Transverse colon (tissue), 4 donors: Measurements from ENCODE around the gene BNIP3. TPM values are rescaled to one million over a fixed set of nuclear protein-coding genes. Genes with fewer than 3 reads are reported as not detected.
A peak's percentile ranks its signal among the peaks of the same experiment; 100 is the strongest.

Experiments
- DNase-seq: peaks from one replicate; pipeline ENCODE4 v3.0.0-alpha.2; 2019
- H3K27ac ChIP-seq, 4 donors: fragments of 200-600 bp; sonication (generic); 2 replicates each; pipeline ENCODE4 v1.5.1; 2016 to 2018; ENCODE audit warnings: inconsistent platforms in 4 of 4
- H3K27me3 ChIP-seq: fragments of 200-600 bp; sonication (generic); 2 replicates; pipeline ENCODE4 v1.5.1; 2017; ENCODE audit warnings: inconsistent platforms
- H3K36me3 ChIP-seq, 4 donors: fragments of 200-600 bp; sonication (generic); 2 replicates each; pipeline ENCODE4 v1.5.1; 2017 to 2019; ENCODE audit warnings: inconsistent platforms in 4 of 4
- H3K4me1 ChIP-seq, 4 donors: fragments of 200-600 bp; sonication (generic); 2 replicates each; pipeline ENCODE4 v1.5.1; 2017 to 2020; ENCODE audit warnings: inconsistent platforms in 4 of 4
- H3K4me3 ChIP-seq, 4 donors: fragments of 200-600 bp; sonication (generic); 1 replicate in 1 of 4; 2 replicates in 3 of 4; pipeline versions ENCODE4 v1.5.1 to v1.6.1; 2017 to 2019; ENCODE audit warnings: inconsistent platforms in 4 of 4
- H3K9me3 ChIP-seq, 2 donors: fragments of 200-600 bp; sonication (generic); 2 replicates each; pipeline ENCODE4 v1.5.1; 2017 to 2019; ENCODE audit warnings: inconsistent platforms in 2 of 2
- CTCF ChIP-seq, 5 experiments: fragments of 200-600 bp in 3 of 5; fragments of 450-650 bp in 2 of 5; sonication (generic) in 3 of 5; IDR thresholded peaks; 1 replicate in 2 of 5; 2 replicates in 3 of 5; pipeline ENCODE4 v1.5.1; 2016 to 2017; ENCODE audit warnings: antibody characterized with exemption in 5 of 5, inconsistent platforms in 3 of 5, mild to moderate bottlenecking in 2 of 5, moderate library complexity in 1 of 5
- EP300 ChIP-seq: sonication (generic); formaldehyde crosslinking; IDR thresholded peaks from one replicate; pipeline ENCODE4 v1.6.1; 2017; ENCODE audit warnings: antibody characterized with exemption, low read depth
- POLR2A ChIP-seq: fragments of 450-650 bp; IDR thresholded peaks from one replicate; pipeline ENCODE4 v1.6.1; 2016; ENCODE audit warnings: antibody characterized with exemption, mild to moderate bottlenecking, moderate library complexity
- POLR2AphosphoS5 ChIP-seq, 3 donors: sonication (generic); formaldehyde crosslinking; IDR thresholded peaks; one replicate each; pipeline ENCODE4 v1.6.1; 2016; ENCODE audit warnings: antibody characterized with exemption in 3 of 3
- WGBS, 2 donors: methylation state at CpG; one replicate each; pipeline ENCODE4 v1.1.5; 2018; ENCODE audit warnings: low coverage in 1 of 2; 5-methylcytosine and 5-hydroxymethylcytosine counted together
- in situ Hi-C, 4 donors: fragments of 200-750 bp; cut with MboI; loops; one replicate each; pipeline versions ENCODE4 v1.15.0 to v1.15.1; 2017; ENCODE audit warnings: low sequenced_read_pairs in 3 of 4, low pct_ligation_motif_present in 1 of 4, low pct_unique_long_range_greater_than_20kb in 1 of 4
- intact Hi-C: fragments of 100-400 bp; cut with DNase I; formaldehyde crosslinking; loops from one replicate; pipeline ENCODE4 v1.15.1; 2023; ENCODE audit warnings: low total_unique reads
- total RNA-seq, 4 donors: library from RNA; depleted of rRNA; stranded (reverse); fragments of >200 nt; gene quantifications; one replicate each; pipeline ENCODE4 v1.1.0, GENCODE V29; 2016

BNIP3 gene
- total RNA-seq, 4 donors from 2014 or later, result 9.7 to 36.8 (median 27.6) TPM

GRCh38 chr10:131998050-131998844 lies 16.5 kb upstream of the BNIP3 start:
- no peaks in the 10 kb centered on the region for H3K9me3 ChIP-seq
- intact Hi-C loops, result loop anchor here (5.0 kb wide), 1 partner anchor 1006 kb away; no protein-coding TSS in a partner anchor
- DNase-seq, result no peak
- TF ChIP-seq CTCF (IDR thresholded peaks at IDR 0.05), result no peak
- TF ChIP-seq POLR2AphosphoS5 (IDR thresholded peaks at IDR 0.05), result no peak
- TF ChIP-seq POLR2A, result no peak
- TF ChIP-seq EP300, result no peak
- in situ Hi-C loops, result no loop called here
- no peaks in the 10 kb centered on the region for H3K27me3 ChIP-seq
- no peaks in the 10 kb centered on the region for H3K36me3 ChIP-seq
- H3K27ac ChIP-seq, result peak overlapping the region; percentile 71 to 83 (median 76)
- no peak overlapping the region for H3K4me3 ChIP-seq
- H3K4me1 ChIP-seq, result peaks cover 13 to 22% (median 15%) of the 10 kb centered on the region in 4 donors
- 49 to 72% methylated on average over 8 to 15 of the region's 15 CpGs for WGBS, 2 donors

GRCh38 chr10:131997366-131998049 lies 15.8 kb upstream of the BNIP3 start:
- H3K27ac ChIP-seq, result peak overlapping the region; percentile 71 to 83 (median 76)
- intact Hi-C loops, result loop anchor here (5.0 kb wide), 1 partner anchor 1005 kb away; no protein-coding TSS in a partner anchor
- H3K36me3 ChIP-seq, result no peaks in the 10 kb centered on the region
- peaks cover 13 to 22% (median 15%) of the 10 kb centered on the region in 4 donors for H3K4me1 ChIP-seq
- no peak overlapping the region for H3K4me3 ChIP-seq
- peak; percentile 65 for DNase-seq
- peak; percentile 53 to 76 (median 63) for TF ChIP-seq POLR2AphosphoS5 (IDR thresholded peaks at IDR 0.05)
- no peak for TF ChIP-seq POLR2A
- peak; percentile 57 for TF ChIP-seq EP300
- no peaks in the 10 kb centered on the region for H3K9me3 ChIP-seq
- in situ Hi-C loops, result no loop called here
- 49 to 71% methylated on average over 1 to 13 of the region's 13 CpGs for WGBS, 2 donors
- no peaks in the 10 kb centered on the region for H3K27me3 ChIP-seq

- TF ChIP-seq POLR2A, result no peak
- no peak for TF ChIP-seq EP300
- no peak for TF ChIP-seq POLR2AphosphoS5 (IDR thresholded peaks at IDR 0.05)
- TF ChIP-seq CTCF (IDR thresholded peaks at IDR 0.05), result no peak
- in situ Hi-C loops, result no loop called here
- no peaks in the 10 kb centered on the region for H3K9me3 ChIP-seq
- intact Hi-C loops, result loop anchor here (5.0 kb wide), 1 partner anchor 1004 kb away; no protein-coding TSS in a partner anchor
- H3K27ac ChIP-seq, result peak overlapping the region; percentile 71 to 83 (median 76)
- no peak for DNase-seq
- H3K4me1 ChIP-seq, result peaks cover 13 to 22% (median 15%) of the 10 kb centered on the region in 4 donors
- H3K4me3 ChIP-seq, result no peak overlapping the region
- WGBS, 2 donors, result 71 to 79% methylated on average over 5 to 16 of the region's 16 CpGs
- no peaks in the 10 kb centered on the region for H3K27me3 ChIP-seq
- H3K36me3 ChIP-seq, result no peaks in the 10 kb centered on the region
Observed at GRCh38 chr10:131996466-131997365, 15.0 kb upstream of the BNIP3 start.

- intact Hi-C loops (no loop called here), in situ Hi-C loops (no loop called here)
- 69 to 83% methylated on average over 1 to 3 of the region's 3 CpGs for WGBS, 2 donors
- no peak for TF ChIP-seq POLR2AphosphoS5 (IDR thresholded peaks at IDR 0.05)
- TF ChIP-seq CTCF (IDR thresholded peaks at IDR 0.05), result no peak
- TF ChIP-seq POLR2A, result no peak
- no peak for TF ChIP-seq EP300
- H3K4me1 ChIP-seq, result peaks cover 13 to 22% (median 15%) of the 10 kb centered on the region in 4 donors
- H3K4me3 ChIP-seq, result no peak overlapping the region
- no peak overlapping the region for H3K27ac ChIP-seq
- DNase-seq, result no peak
- no peaks in the 10 kb centered on the region for H3K27me3 ChIP-seq
- no peaks in the 10 kb centered on the region for H3K9me3 ChIP-seq
- no peaks in the 10 kb centered on the region for H3K36me3 ChIP-seq
Observed at GRCh38 chr10:131994435-131994834, 12.7 kb upstream of the BNIP3 start.
